Lower leg skin (tissue), 4 donors: ENCODE results near the gene HAL. TPM values are rescaled to one million over a fixed set of nuclear protein-coding genes. Genes with fewer than 3 reads are reported as not detected.

Source experiments
- DNase-seq, 2 donors: peaks; one replicate each; pipeline ENCODE4 v3.0.0-alpha.2; 2019; ENCODE audit warnings: low spot score in 2 of 2
- H3K4me3 ChIP-seq: fragments of 200-600 bp; sonication (generic); 2 replicates; pipeline ENCODE4 v1.5.1; 2017; ENCODE audit warnings: mild to moderate bottlenecking, low read depth; ENCODE audit not compliant: poor library complexity, severe bottlenecking
- CTCF ChIP-seq, 3 donors: fragments of 450-650 bp; IDR thresholded peaks; one replicate each; pipeline ENCODE4 v1.5.1; 2016; ENCODE audit warnings: antibody characterized with exemption in 3 of 3, mild to moderate bottlenecking in 3 of 3, moderate library complexity in 2 of 3
- POLR2A ChIP-seq, 2 donors: fragments of 450-650 bp; IDR thresholded peaks; one replicate each; pipeline ENCODE4 v1.6.1; 2016 to 2017; ENCODE audit warnings: antibody characterized with exemption in 2 of 2, mild to moderate bottlenecking in 1 of 2, moderate library complexity in 1 of 2
- WGBS, 2 donors: methylation state at CpG; one replicate each; pipeline ENCODE4 v1.1.5; 2018; 5-methylcytosine and 5-hydroxymethylcytosine counted together
- intact Hi-C: fragments of 100-400 bp; cut with DNase I; formaldehyde crosslinking; loops from one replicate; pipeline ENCODE4 v1.15.0; 2023; ENCODE audit warnings: low total_unique reads
- total RNA-seq, 4 donors: library from RNA; depleted of rRNA; stranded (reverse); fragments of >200 nt; gene quantifications; one replicate each; pipeline ENCODE4 v1.1.0, GENCODE V29; 2016

HAL gene
- total RNA-seq, 4 donors from 2014 or later = 128 to 289 (median 164) TPM

- intact Hi-C loops = no loop called here
- 85 to 88% methylated on average over 5 of the region's 5 CpGs for WGBS, 2 donors
- no peak for DNase-seq
Measured at GRCh38 chr12:95978351-95978750, 17.8 kb downstream of the HAL start.

GRCh38 chr12:95977764-95978305 is 18.3 kb downstream of the HAL start:
- no peak for DNase-seq
- 84 to 93% methylated on average over 11 of the region's 11 CpGs for WGBS, 2 donors
- no peak overlapping the region for H3K4me3 ChIP-seq
- intact Hi-C loops = no loop called here
- TF ChIP-seq CTCF (IDR thresholded peaks at IDR 0.05) (no peak), POLR2A (IDR thresholded peaks at IDR 0.05) (no peak)

More at GRCh38 chr12:95978351-95978750, 17.8 kb downstream of the HAL start:
- H3K4me3 ChIP-seq = no peak overlapping the region
- TF ChIP-seq CTCF (IDR thresholded peaks at IDR 0.05) (no peak), POLR2A (IDR thresholded peaks at IDR 0.05) (no peak)

GRCh38 chr12:95976416-95976832 is 19.7 kb downstream of the HAL start:
- intact Hi-C loops = no loop called here
- no peak overlapping the region for H3K4me3 ChIP-seq
- WGBS, 2 donors = 87 to 90% methylated on average over 8 of the region's 8 CpGs
- DNase-seq = no peak
- TF ChIP-seq CTCF (IDR thresholded peaks at IDR 0.05) (no peak), POLR2A (IDR thresholded peaks at IDR 0.05) (no peak)

- intact Hi-C loops = no loop called here
- 89 to 92% methylated on average over 4 of the region's 4 CpGs for WGBS, 2 donors
- H3K4me3 ChIP-seq = no peak overlapping the region
- TF ChIP-seq CTCF (IDR thresholded peaks at IDR 0.05) (no peak), POLR2A (IDR thresholded peaks at IDR 0.05) (no peak)
- no peak for DNase-seq
Measured at GRCh38 chr12:95975491-95975890, 20.7 kb downstream of the HAL start.

GRCh38 chr12:95974358-95974757 is 21.8 kb downstream of the HAL start:
- DNase-seq = no peak
- 64 to 65% methylated on average over 2 of the region's 2 CpGs for WGBS, 2 donors
- no peak for TF ChIP-seq POLR2A (IDR thresholded peaks at IDR 0.05)
- no peak for TF ChIP-seq CTCF (IDR thresholded peaks at IDR 0.05)
- intact Hi-C loops = no loop called here
- no peak overlapping the region for H3K4me3 ChIP-seq

- intact Hi-C loops = no loop called here
- TF ChIP-seq CTCF (IDR thresholded peaks at IDR 0.05) (no peak), POLR2A (IDR thresholded peaks at IDR 0.05) (no peak)
- no peak for DNase-seq
- 64 to 73% methylated on average over 4 of the region's 4 CpGs for WGBS, 2 donors
- no peak overlapping the region for H3K4me3 ChIP-seq
Measured at GRCh38 chr12:95972832-95973456, 23.2 kb downstream of the HAL start.
